GM23338 (cell line): Measurements from ENCODE around the gene TBX10. TPM values are rescaled to one million over a fixed set of nuclear protein-coding genes. Genes with fewer than 3 reads are reported as not detected.

Source experiments
- ATAC-seq: fragments of 200-7000 bp; cut with Tn5 transposase; 3 replicates; pipeline ENCODE4 v1.9.1; 2020
- DNase-seq: peaks from one replicate; pipeline ENCODE4 v3.0.0-alpha.2; 2015; ENCODE audit warnings: low spot score
- H2AFZ ChIP-seq: fragments of 200-600 bp; sonication (generic); 2 replicates; pipeline ENCODE4 v1.8.0; 2016; ENCODE audit warnings: antibody characterized with exemption, mild to moderate bottlenecking, moderate library complexity
- H3F3A ChIP-seq: fragments of 200-600 bp; sonication (generic); replicated peaks from 2 replicates; pipeline ENCODE4 v1.8.0; 2017; ENCODE audit warnings: antibody characterized with exemption, mixed run types, low read depth
- H3K27ac ChIP-seq: fragments of 200-600 bp; sonication (generic); 2 replicates; pipeline ENCODE4 v1.6.1; 2016; ENCODE audit warnings: low read depth
- H3K27me3 ChIP-seq: fragments of 200-600 bp; sonication (generic); 2 replicates; pipeline ENCODE4 v1.8.0; 2016; ENCODE audit warnings: mild to moderate bottlenecking, mixed run types, moderate library complexity; ENCODE audit not compliant: insufficient read depth
- H3K36me3 ChIP-seq: fragments of 200-600 bp; sonication (generic); 2 replicates; pipeline ENCODE4 v1.8.0; 2016; ENCODE audit warnings: mild to moderate bottlenecking; ENCODE audit not compliant: insufficient read depth
- H3K4me1 ChIP-seq: fragments of 200-600 bp; sonication (generic); 2 replicates; pipeline ENCODE4 v1.8.0; 2016; ENCODE audit warnings: mild to moderate bottlenecking, moderate library complexity; ENCODE audit not compliant: insufficient read depth
- H3K4me2 ChIP-seq: fragments of 200-600 bp; sonication (generic); 2 replicates; pipeline ENCODE4 v1.7.1; 2017; ENCODE audit warnings: mixed run types
- H3K4me3 ChIP-seq: fragments of 200-600 bp; sonication (generic); 2 replicates; pipeline ENCODE4 v1.6.1; 2016; ENCODE audit warnings: mixed run types
- H3K79me2 ChIP-seq: fragments of 200-600 bp; sonication (generic); replicated peaks from 2 replicates; pipeline ENCODE4 v1.8.0; 2017; ENCODE audit warnings: mild to moderate bottlenecking; ENCODE audit not compliant: insufficient read depth
- H3K9me2 ChIP-seq: fragments of 200-600 bp; sonication (generic); 2 replicates; pipeline ENCODE4 v1.8.0; 2017; ENCODE audit not compliant: insufficient read depth
- H4K20me1 ChIP-seq: fragments of 200-600 bp; sonication (generic); replicated peaks from 2 replicates; pipeline ENCODE4 v1.8.0; 2017; ENCODE audit warnings: mild to moderate bottlenecking; ENCODE audit not compliant: insufficient read depth
- H3K27ac Mint-ChIP-seq: 2 replicates; pipeline ENCODE4 v1.8.0; 2020; ENCODE audit warnings: inconsistent platforms, mild to moderate bottlenecking, moderate library complexity, mixed read lengths
- H3K27me3 Mint-ChIP-seq: 3 replicates; pipeline ENCODE4 v1.8.0; 2022; ENCODE audit warnings: low read depth, mild to moderate bottlenecking, moderate library complexity, mixed read lengths, inconsistent platforms; ENCODE audit not compliant: insufficient read depth, poor library complexity
- H3K36me3 Mint-ChIP-seq: 3 replicates; pipeline ENCODE4 v1.8.0; 2021; ENCODE audit warnings: low read depth, mild to moderate bottlenecking, inconsistent platforms, moderate library complexity, mixed read lengths
- H3K4me1 Mint-ChIP-seq: 3 replicates; pipeline ENCODE4 v1.8.0; 2020; ENCODE audit warnings: mild to moderate bottlenecking, inconsistent platforms, mixed read lengths
- H3K4me3 Mint-ChIP-seq: 3 replicates; pipeline ENCODE4 v1.8.0; 2021; ENCODE audit warnings: moderate library complexity, mild to moderate bottlenecking, inconsistent platforms, mixed read lengths
- H3K9me3 Mint-ChIP-seq: 3 replicates; pipeline ENCODE4 v1.8.0; 2020; ENCODE audit warnings: moderate library complexity, mild to moderate bottlenecking, inconsistent platforms, mixed read lengths
- CREB1 ChIP-seq: fragments of 250-450 bp; sonication (Bioruptor Pico); IDR thresholded peaks from 2 replicates; pipeline ENCODE4 v1.5.0; 2020; ENCODE audit warnings: low read depth, mild to moderate bottlenecking, moderate library complexity
- ETS1 ChIP-seq: IDR thresholded peaks from 2 replicates; pipeline ENCODE4 v1.6.1; 2016; ENCODE audit warnings: antibody characterized with exemption
- EZH2 ChIP-seq: fragments of 200-600 bp; sonication (generic); IDR thresholded peaks from one replicate; pipeline ENCODE4 v1.8.0; 2017; ENCODE audit warnings: antibody characterized with exemption, mild to moderate bottlenecking, low read depth; ENCODE audit not compliant: unreplicated experiment
- EZH2phosphoT487 ChIP-seq: fragments of 200-600 bp; sonication (generic); IDR thresholded peaks from one replicate; pipeline ENCODE4 v1.8.1; 2018; ENCODE audit warnings: antibody characterized with exemption; ENCODE audit not compliant: unreplicated experiment
- JUNB ChIP-seq: IDR thresholded peaks from one replicate; pipeline ENCODE4 v1.6.1; 2016; ENCODE audit warnings: antibody characterized with exemption; ENCODE audit not compliant: unreplicated experiment
- NANOG ChIP-seq: IDR thresholded peaks from 2 replicates; pipeline ENCODE4 v1.6.1; 2016; ENCODE audit warnings: antibody characterized with exemption, borderline replicate concordance
- POLR2AphosphoS5 ChIP-seq: IDR thresholded peaks from 2 replicates; pipeline ENCODE4 v1.6.1; 2016; ENCODE audit warnings: antibody characterized with exemption, low read depth
- REST ChIP-seq: IDR thresholded peaks from one replicate; pipeline ENCODE4 v1.6.1; 2018; ENCODE audit warnings: antibody characterized with exemption; ENCODE audit not compliant: unreplicated experiment
- STAT1 ChIP-seq: IDR thresholded peaks from one replicate; pipeline ENCODE4 v1.6.1; 2016; ENCODE audit warnings: antibody characterized with exemption; ENCODE audit not compliant: unreplicated experiment
- ZNF114 ChIP-seq: fragments of 250-450 bp; sonication (Bioruptor Pico); IDR thresholded peaks from 2 replicates; pipeline ENCODE4 v1.5.0; 2020; ENCODE audit warnings: mild to moderate bottlenecking, moderate library complexity
- ZNF331 ChIP-seq: fragments of 250-450 bp; sonication (Bioruptor Pico); IDR thresholded peaks from 2 replicates; pipeline ENCODE4 v1.5.0; 2020; ENCODE audit warnings: low read depth, mild to moderate bottlenecking, moderate library complexity
- polyA plus RNA-seq: library from polyadenylated mRNA; unstranded; fragments of >200 nt; fragmentation: Nextera tagmentation; extraction: Ambion mirVana; gene quantifications from 2 replicates; pipeline ENCODE4 v1.2.1, GENCODE V29; 2016
- total RNA-seq: library from RNA; depleted of rRNA; stranded (reverse); fragments of >200 nt; shearing (Covaris generic); gene quantifications from 2 replicates; pipeline ENCODE4 v1.2.3, GENCODE V29; 2014
- TF ChIP-seq, protein P1 (sequence below), 2 experiments: fragments of 200-600 bp in 1 of 2; sonication (generic) in 1 of 2; conservative IDR thresholded peaks; 2 replicates each; pipeline versions ENCODE4 v1.5.1 to v1.6.1; 2016 to 2017; ENCODE audit warnings: antibody characterized with exemption in 2 of 2, low read depth in 2 of 2, mild to moderate bottlenecking in 2 of 2, moderate library complexity in 1 of 2
- TF ChIP-seq, protein P2 (sequence below): fragments of 250-450 bp; sonication (Bioruptor Pico); IDR thresholded peaks from 2 replicates; pipeline ENCODE4 v1.5.0; 2020; ENCODE audit warnings: mild to moderate bottlenecking, moderate library complexity

TBX10 gene
- total and polyA plus RNA-seq, 2 experiments from 2014 or later, result 0.10 TPM; not detected in 1

DNA sequence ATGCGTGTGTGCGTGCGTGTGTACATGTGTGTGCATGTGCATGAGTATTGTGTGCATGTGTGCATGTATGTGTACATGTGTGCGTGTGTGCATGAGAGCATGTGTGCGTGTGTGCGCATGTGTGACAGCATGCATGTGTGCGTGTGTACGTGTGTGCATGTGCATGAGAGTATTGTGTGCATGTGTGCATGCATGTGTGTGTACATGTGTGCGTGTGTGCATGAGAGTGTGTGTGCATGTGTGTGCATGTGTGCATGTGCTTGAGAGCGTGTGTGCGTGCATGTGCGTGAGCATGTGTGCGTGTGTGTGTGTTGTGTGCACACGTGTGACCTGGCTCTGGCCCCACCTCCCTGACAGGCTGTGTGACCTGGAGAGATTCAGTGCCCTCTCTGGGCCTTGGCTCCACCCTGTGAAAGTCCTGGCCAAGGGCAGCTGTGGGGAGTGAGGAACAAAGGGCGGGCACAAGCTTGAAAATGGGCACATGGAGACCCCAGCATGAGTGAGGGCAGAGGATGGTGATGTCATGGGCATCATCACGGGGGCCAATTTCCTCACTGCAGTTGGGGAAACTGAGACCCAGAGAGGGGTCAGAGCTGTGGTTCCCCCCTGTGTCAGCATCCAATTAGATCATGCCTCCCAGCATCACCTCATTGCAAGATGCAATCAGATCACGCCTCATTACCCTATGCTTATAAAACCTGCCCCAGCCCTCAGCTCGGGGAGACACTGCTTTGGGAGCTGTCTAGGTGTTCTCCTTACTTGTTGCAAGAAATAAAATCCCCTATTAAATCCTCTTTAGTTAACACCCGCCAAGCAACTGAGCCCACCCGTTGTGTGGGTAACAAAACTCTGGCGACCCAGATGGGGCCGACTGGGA is 10.3 kb upstream of the TBX10 start:
- no peaks in the 10 kb centered on the region for H3K4me1 ChIP-seq
- Mint-ChIP-seq H3K27ac (no peak overlapping the region), H3K4me3 (no peak overlapping the region), H3K4me1 (peaks cover 7% of the 10 kb centered on the region; the same call in 2 of the 3 replicates), H3K9me3 (peaks cover 5% of the 10 kb centered on the region; the same call in 2 of the 3 replicates), H3K36me3 (no peaks in the 10 kb centered on the region), H3K27me3 (peaks cover 12% of the 10 kb centered on the region)
- DNase-seq, result no peak
- TF ChIP-seq NANOG, result no peak
- TF ChIP-seq JUNB, result no peak
- no peak for TF ChIP-seq REST
- TF ChIP-seq ZNF331 (CRISPR knock-in tag), result no peak
- TF ChIP-seq, protein P1, sequence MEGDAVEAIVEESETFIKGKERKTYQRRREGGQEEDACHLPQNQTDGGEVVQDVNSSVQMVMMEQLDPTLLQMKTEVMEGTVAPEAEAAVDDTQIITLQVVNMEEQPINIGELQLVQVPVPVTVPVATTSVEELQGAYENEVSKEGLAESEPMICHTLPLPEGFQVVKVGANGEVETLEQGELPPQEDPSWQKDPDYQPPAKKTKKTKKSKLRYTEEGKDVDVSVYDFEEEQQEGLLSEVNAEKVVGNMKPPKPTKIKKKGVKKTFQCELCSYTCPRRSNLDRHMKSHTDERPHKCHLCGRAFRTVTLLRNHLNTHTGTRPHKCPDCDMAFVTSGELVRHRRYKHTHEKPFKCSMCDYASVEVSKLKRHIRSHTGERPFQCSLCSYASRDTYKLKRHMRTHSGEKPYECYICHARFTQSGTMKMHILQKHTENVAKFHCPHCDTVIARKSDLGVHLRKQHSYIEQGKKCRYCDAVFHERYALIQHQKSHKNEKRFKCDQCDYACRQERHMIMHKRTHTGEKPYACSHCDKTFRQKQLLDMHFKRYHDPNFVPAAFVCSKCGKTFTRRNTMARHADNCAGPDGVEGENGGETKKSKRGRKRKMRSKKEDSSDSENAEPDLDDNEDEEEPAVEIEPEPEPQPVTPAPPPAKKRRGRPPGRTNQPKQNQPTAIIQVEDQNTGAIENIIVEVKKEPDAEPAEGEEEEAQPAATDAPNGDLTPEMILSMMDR (conservative IDR thresholded peaks at IDR 0.05; ENCODE audit: low read depth in 2 of 2), result no peak
- TF ChIP-seq EZH2, result no peak
- no peak for TF ChIP-seq ZNF114 (CRISPR knock-in tag)
- TF ChIP-seq EZH2phosphoT487, result no peak
- TF ChIP-seq, protein P2, sequence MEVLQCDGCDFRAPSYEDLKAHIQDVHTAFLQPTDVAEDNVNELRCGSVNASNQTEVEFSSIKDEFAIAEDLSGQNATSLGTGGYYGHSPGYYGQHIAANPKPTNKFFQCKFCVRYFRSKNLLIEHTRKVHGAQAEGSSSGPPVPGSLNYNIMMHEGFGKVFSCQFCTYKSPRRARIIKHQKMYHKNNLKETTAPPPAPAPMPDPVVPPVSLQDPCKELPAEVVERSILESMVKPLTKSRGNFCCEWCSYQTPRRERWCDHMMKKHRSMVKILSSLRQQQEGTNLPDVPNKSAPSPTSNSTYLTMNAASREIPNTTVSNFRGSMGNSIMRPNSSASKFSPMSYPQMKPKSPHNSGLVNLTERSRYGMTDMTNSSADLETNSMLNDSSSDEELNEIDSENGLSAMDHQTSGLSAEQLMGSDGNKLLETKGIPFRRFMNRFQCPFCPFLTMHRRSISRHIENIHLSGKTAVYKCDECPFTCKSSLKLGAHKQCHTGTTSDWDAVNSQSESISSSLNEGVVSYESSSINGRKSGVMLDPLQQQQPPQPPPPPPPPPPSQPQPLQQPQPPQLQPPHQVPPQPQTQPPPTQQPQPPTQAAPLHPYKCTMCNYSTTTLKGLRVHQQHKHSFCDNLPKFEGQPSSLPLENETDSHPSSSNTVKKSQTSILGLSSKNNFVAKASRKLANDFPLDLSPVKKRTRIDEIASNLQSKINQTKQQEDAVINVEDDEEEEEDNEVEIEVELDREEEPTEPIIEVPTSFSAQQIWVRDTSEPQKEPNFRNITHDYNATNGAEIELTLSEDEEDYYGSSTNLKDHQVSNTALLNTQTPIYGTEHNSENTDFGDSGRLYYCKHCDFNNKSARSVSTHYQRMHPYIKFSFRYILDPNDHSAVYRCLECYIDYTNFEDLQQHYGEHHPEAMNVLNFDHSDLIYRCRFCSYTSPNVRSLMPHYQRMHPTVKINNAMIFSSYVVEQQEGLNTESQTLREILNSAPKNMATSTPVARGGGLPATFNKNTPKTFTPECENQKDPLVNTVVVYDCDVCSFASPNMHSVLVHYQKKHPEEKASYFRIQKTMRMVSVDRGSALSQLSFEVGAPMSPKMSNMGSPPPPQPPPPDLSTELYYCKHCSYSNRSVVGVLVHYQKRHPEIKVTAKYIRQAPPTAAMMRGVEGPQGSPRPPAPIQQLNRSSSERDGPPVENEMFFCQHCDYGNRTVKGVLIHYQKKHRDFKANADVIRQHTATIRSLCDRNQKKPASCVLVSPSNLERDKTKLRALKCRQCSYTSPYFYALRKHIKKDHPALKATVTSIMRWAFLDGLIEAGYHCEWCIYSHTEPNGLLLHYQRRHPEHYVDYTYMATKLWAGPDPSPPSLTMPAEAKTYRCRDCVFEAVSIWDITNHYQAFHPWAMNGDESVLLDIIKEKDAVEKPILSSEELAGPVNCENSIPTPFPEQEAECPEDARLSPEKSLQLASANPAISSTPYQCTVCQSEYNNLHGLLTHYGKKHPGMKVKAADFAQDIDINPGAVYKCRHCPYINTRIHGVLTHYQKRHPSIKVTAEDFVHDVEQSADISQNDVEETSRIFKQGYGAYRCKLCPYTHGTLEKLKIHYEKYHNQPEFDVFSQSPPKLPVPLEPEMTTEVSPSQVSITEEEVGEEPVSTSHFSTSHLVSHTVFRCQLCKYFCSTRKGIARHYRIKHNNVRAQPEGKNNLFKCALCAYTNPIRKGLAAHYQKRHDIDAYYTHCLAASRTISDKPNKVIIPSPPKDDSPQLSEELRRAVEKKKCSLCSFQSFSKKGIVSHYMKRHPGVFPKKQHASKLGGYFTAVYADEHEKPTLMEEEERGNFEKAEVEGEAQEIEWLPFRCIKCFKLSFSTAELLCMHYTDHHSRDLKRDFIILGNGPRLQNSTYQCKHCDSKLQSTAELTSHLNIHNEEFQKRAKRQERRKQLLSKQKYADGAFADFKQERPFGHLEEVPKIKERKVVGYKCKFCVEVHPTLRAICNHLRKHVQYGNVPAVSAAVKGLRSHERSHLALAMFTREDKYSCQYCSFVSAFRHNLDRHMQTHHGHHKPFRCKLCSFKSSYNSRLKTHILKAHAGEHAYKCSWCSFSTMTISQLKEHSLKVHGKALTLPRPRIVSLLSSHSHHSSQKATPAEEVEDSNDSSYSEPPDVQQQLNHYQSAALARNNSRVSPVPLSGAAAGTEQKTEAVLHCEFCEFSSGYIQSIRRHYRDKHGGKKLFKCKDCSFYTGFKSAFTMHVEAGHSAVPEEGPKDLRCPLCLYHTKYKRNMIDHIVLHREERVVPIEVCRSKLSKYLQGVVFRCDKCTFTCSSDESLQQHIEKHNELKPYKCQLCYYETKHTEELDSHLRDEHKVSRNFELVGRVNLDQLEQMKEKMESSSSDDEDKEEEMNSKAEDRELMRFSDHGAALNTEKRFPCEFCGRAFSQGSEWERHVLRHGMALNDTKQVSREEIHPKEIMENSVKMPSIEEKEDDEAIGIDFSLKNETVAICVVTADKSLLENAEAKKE (CRISPR knock-in tag), result no peak
- TF ChIP-seq CREB1 (CRISPR knock-in tag), result no peak
- no peak for TF ChIP-seq ETS1
- TF ChIP-seq POLR2AphosphoS5, result no peak
- no peak for TF ChIP-seq STAT1
- no peaks in the 10 kb centered on the region for H3K9me2 ChIP-seq
- H3K4me2 ChIP-seq, result no peak overlapping the region
- H3F3A ChIP-seq, result 0 out of 2 replicates have a peak, but pooled peaks cover 4% of the 10 kb centered on the region
- no peaks in the 10 kb centered on the region for H3K27me3 ChIP-seq
- no peak for ATAC-seq
- peak overlapping the region; percentile 98 for H2AFZ ChIP-seq
- no peak overlapping the region for H3K27ac ChIP-seq
- no peaks in the 10 kb centered on the region for H3K36me3 ChIP-seq
- no peak overlapping the region for H3K4me3 ChIP-seq
- no peaks in the 10 kb centered on the region for H4K20me1 ChIP-seq
- H3K79me2 ChIP-seq, result no peaks in the 10 kb centered on the region
